ACC112 (cell line): ENCODE measurements around the gene PCDHGA9.

Source experiments
- H2AFZ ChIP-seq: fragments of 200-600 bp; sonication (generic); one replicate; pipeline ENCODE4 v1.6.0; 2017; ENCODE audit warnings: antibody characterized with exemption, low read length; ENCODE audit not compliant: unreplicated experiment
- H3K27ac ChIP-seq: fragments of 200-600 bp; sonication (generic); 2 replicates; pipeline ENCODE4 v1.5.1; 2014; ENCODE audit warnings: low read depth, mild to moderate bottlenecking, antibody characterized with exemption, low read length, moderate library complexity
- H3K27me3 ChIP-seq: fragments of 200-600 bp; sonication (generic); 2 replicates; pipeline ENCODE4 v1.6.1; 2014; ENCODE audit warnings: mild to moderate bottlenecking, antibody characterized with exemption, low read length, moderate library complexity, mixed read lengths; ENCODE audit not compliant: insufficient read depth
- H3K36me3 ChIP-seq: fragments of 200-600 bp; sonication (generic); 2 replicates; pipeline ENCODE4 v1.6.1; 2016; ENCODE audit warnings: mild to moderate bottlenecking, antibody characterized with exemption, low read length, moderate library complexity, mixed read lengths; ENCODE audit not compliant: insufficient read depth
- H3K4me1 ChIP-seq: fragments of 200-600 bp; sonication (generic); one replicate; pipeline ENCODE4 v1.6.1; 2016; ENCODE audit warnings: low read length, mixed read lengths; ENCODE audit not compliant: insufficient read depth, unreplicated experiment, control insufficient read depth
- H3K4me3 ChIP-seq: fragments of 200-600 bp; sonication (generic); 2 replicates; pipeline ENCODE4 v1.5.1; 2014; ENCODE audit warnings: mild to moderate bottlenecking, low read depth, low read length
- H3K79me2 ChIP-seq: fragments of 200-600 bp; sonication (generic); one replicate; pipeline ENCODE4 v1.6.0; 2016; ENCODE audit warnings: low read length; ENCODE audit not compliant: control insufficient read depth, unreplicated experiment, insufficient read depth

Gene PCDHGA9

GRCh38 chr5:141402553-141403243, at the start of gene PCDHGA9:
Gene PCDHGA9 (plus strand): TSS chr5:141402778. CDS start chr5:141402953, 175 bp downstream.
- no peak within 1 kb of the TSS for H2AFZ ChIP-seq
- no peaks in the 10 kb centered on the region for H3K4me1 ChIP-seq
- H3K27ac ChIP-seq: no peak within 1 kb of the TSS
- peak within 1 kb of the TSS; percentile 58 for H3K4me3 ChIP-seq
- peaks cover 5% of the 10 kb centered on the region for H3K36me3 ChIP-seq
- peaks cover 79% of the 10 kb centered on the region for H3K27me3 ChIP-seq
- H3K79me2 ChIP-seq: no peaks in the 10 kb centered on the region

- Histone ChIP-seq H3K79me2 (no peaks in the 10 kb centered on the region), H3K27ac (no peak within 1 kb of the TSS), H2AFZ (peak within 1 kb of the TSS; percentile 90), H3K4me3 (peak within 1 kb of the TSS; percentile 79), H3K27me3 (peaks cover 89% of the 10 kb centered on the region), H3K36me3 (no peaks in the 10 kb centered on the region), H3K4me1 (no peaks in the 10 kb centered on the region)
These were observed 47.6 kb upstream of the PCDHGA9 start, which contains the start of gene PCDHGA4 for GRCh38 chr5:141354900-141355469. Gene PCDHGA4 (plus strand): TSS chr5:141355021. CDS start chr5:141355108, 87 bp downstream.

- H3K79me2 ChIP-seq: no peaks in the 10 kb centered on the region
- peak overlapping the region; percentile 90 for H2AFZ ChIP-seq
- H3K4me3 ChIP-seq: peak overlapping the region; percentile 79
- no peaks in the 10 kb centered on the region for H3K36me3 ChIP-seq
- H3K27me3 ChIP-seq: peaks cover 89% of the 10 kb centered on the region
- no peak overlapping the region for H3K27ac ChIP-seq
- no peaks in the 10 kb centered on the region for H3K4me1 ChIP-seq
These were observed 46.9 kb upstream of the PCDHGA9 start for GRCh38 chr5:141355641-141356040.

- H3K79me2 ChIP-seq: no peaks in the 10 kb centered on the region
- H3K4me1 ChIP-seq: no peaks in the 10 kb centered on the region
- no peak overlapping the region for H3K27ac ChIP-seq
- H2AFZ ChIP-seq: no peak overlapping the region
- H3K4me3 ChIP-seq: peak overlapping the region; percentile 79; the same call in 1 of the 2 replicates
- no peaks in the 10 kb centered on the region for H3K36me3 ChIP-seq
- peaks cover 89% of the 10 kb centered on the region for H3K27me3 ChIP-seq
These were observed 46.4 kb upstream of the PCDHGA9 start for GRCh38 chr5:141356133-141356532.

GRCh38 chr5:141356950-141357349, 45.6 kb upstream of the PCDHGA9 start:
- no peak overlapping the region for H2AFZ ChIP-seq

GRCh38 chr5:141359790-141360426, 42.7 kb upstream of the PCDHGA9 start, which contains the start of gene PCDHGB2:
Gene PCDHGB2 (plus strand): TSS chr5:141359994. CDS start chr5:141360136, 142 bp downstream.
- H3K36me3 ChIP-seq: no peaks in the 10 kb centered on the region
- H3K27ac ChIP-seq: no peak within 1 kb of the TSS
- H3K4me1 ChIP-seq: no peaks in the 10 kb centered on the region
- H3K27me3 ChIP-seq: peaks cover 91% of the 10 kb centered on the region
- H2AFZ ChIP-seq: no peak within 1 kb of the TSS
- no peaks in the 10 kb centered on the region for H3K79me2 ChIP-seq
- no peak within 1 kb of the TSS for H3K4me3 ChIP-seq

More at GRCh38 chr5:141356950-141357349, 45.6 kb upstream of the PCDHGA9 start:
- no peak overlapping the region for H3K4me3 ChIP-seq
- H3K4me1 ChIP-seq: no peaks in the 10 kb centered on the region
- H3K27ac ChIP-seq: no peak overlapping the region
- H3K79me2 ChIP-seq: no peaks in the 10 kb centered on the region
- peaks cover 87% of the 10 kb centered on the region for H3K27me3 ChIP-seq
- no peaks in the 10 kb centered on the region for H3K36me3 ChIP-seq

GRCh38 chr5:141360685-141361084, 41.9 kb upstream of the PCDHGA9 start:
- Histone ChIP-seq H2AFZ (no peak overlapping the region), H3K27me3 (peaks cover 91% of the 10 kb centered on the region), H3K27ac (no peak overlapping the region), H3K36me3 (no peaks in the 10 kb centered on the region), H3K79me2 (no peaks in the 10 kb centered on the region), H3K4me3 (no peak overlapping the region), H3K4me1 (no peaks in the 10 kb centered on the region)

GRCh38 chr5:141362719-141363118, 39.9 kb upstream of the PCDHGA9 start:
- no peaks in the 10 kb centered on the region for H3K4me1 ChIP-seq
- H3K27ac ChIP-seq: no peak overlapping the region
- no peaks in the 10 kb centered on the region for H3K79me2 ChIP-seq
- no peak overlapping the region for H3K4me3 ChIP-seq
- no peak overlapping the region for H2AFZ ChIP-seq
- H3K27me3 ChIP-seq: peaks cover 88% of the 10 kb centered on the region
- no peaks in the 10 kb centered on the region for H3K36me3 ChIP-seq

- H3K27me3 ChIP-seq: peaks cover 88% of the 10 kb centered on the region
- no peak within 1 kb of the TSS for H3K27ac ChIP-seq
- no peaks in the 10 kb centered on the region for H3K4me1 ChIP-seq
- no peaks in the 10 kb centered on the region for H3K36me3 ChIP-seq
- peak within 1 kb of the TSS; percentile 48; the same call in 1 of the 2 replicates for H3K4me3 ChIP-seq
- H2AFZ ChIP-seq: no peak within 1 kb of the TSS
- no peaks in the 10 kb centered on the region for H3K79me2 ChIP-seq
These were observed 38.5 kb upstream of the PCDHGA9 start, which contains the start of gene PCDHGA5 for GRCh38 chr5:141363952-141364660. Gene PCDHGA5 (plus strand): TSS chr5:141364162. CDS start chr5:141364331, 169 bp downstream.
